AML-193 (cell line): ENCODE data around the gene ESRP2.

Experiments
- DNase-seq, 2 experiments: peaks; one replicate each; lab custom pipeline; 2025; lab: John Stamatoyannopoulos, UW

ESRP2 gene

DNA sequence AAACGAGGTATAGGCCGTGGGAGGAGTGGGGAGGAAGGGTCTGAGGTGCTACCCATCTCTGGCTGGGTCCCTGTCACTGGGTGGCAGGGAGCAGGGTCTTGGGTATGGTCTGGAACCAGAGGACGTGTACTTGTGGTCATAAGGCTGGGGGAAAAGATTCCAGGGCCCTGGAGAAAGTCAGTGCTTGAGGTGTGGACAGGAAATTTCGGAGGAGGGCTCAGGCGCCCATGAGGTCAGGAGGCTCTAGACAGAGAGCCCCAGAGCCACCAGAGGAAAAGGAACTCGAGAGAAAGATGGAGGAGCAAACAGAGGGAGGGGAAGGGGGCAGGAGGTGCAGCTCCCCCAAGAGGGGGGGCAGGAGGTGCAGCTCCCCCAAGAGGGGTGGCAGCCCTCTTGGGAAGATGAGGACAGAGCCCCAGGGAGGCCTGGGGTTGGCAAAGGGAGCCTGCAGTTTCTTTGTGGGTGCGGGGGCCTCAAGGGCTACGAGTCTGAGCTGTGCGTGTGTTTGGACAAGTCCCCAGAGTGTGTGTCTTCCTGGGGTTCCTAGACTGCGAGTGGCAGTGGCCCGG is 27.7 kb upstream of the ESRP2 start:
- DNase-seq, result no peak

DNA sequence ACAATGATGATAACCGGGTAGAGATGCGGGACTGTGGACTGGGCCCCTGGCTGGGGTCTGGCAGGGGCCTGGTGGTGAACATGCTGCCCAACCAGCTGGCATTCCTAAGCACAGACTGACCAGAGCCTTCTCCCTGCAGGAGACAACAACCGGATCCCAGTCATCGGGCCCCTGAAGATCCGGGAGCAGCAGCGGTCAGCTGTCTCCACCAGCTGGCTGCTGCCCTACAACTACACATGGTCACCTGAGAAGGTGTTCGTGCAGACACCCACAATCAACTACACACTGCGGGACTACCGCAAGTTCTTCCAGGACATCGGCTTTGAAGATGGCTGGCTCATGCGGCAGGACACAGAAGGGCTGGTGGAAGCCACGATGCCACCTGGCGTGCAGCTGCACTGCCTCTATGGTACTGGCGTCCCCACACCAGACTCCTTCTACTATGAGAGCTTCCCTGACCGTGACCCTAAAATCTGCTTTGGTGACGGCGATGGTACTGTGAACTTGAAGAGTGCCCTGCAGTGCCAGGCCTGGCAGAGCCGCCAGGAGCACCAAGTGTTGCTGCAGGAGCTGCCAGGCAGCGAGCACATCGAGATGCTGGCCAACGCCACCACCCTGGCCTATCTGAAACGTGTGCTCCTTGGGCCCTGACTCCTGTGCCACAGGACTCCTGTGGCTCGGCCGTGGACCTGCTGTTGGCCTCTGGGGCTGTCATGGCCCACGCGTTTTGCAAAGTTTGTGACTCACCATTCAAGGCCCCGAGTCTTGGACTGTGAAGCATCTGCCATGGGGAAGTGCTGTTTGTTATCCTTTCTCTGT is 23.3 kb upstream of the ESRP2 start:
- no peak for DNase-seq

DNA sequence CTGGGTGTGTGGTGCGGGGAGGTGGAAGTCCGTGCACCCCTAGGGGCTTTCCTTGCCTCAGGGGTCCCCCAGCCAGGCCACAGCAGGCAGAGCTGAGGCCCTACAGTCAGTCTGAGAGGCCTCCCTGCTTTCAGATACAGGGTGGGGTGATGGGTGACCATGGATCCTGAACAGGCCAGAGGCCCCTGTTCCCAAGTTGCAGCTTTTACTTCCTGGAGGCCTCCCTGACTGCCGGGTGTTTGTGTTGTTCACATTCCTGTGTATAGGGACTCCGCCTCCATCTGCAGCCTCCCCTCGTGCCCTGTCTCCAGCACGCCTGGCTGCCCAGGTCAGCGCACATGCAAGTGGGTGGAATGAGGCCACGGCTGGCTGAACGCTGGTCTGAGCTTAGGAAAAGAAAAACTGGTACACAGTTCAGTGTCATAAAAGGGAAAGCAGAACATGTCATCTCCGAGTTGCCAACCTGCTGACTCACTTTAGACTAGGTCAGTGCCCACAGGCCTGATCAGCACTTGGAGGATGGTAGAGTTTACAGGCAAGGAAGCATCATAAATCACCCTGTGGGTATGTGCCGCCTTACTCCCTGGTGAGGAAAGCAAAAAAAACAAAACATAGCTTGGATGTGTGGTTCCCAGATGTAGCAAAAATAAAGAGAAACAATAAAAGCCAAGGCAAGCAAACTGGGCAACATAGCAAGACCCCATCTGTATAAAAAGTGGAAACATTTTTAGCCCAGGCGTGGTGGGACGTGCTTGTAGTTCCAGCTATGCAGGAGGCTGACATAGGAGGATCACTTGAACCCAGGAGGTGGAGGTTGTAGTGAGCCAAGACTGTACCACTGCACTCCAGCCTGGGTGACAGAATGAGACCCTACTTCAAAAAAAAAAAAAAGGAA is 22.2 kb upstream of the ESRP2 start:
- peak in 1 of 2 experiments; percentile 12 for DNase-seq

DNA sequence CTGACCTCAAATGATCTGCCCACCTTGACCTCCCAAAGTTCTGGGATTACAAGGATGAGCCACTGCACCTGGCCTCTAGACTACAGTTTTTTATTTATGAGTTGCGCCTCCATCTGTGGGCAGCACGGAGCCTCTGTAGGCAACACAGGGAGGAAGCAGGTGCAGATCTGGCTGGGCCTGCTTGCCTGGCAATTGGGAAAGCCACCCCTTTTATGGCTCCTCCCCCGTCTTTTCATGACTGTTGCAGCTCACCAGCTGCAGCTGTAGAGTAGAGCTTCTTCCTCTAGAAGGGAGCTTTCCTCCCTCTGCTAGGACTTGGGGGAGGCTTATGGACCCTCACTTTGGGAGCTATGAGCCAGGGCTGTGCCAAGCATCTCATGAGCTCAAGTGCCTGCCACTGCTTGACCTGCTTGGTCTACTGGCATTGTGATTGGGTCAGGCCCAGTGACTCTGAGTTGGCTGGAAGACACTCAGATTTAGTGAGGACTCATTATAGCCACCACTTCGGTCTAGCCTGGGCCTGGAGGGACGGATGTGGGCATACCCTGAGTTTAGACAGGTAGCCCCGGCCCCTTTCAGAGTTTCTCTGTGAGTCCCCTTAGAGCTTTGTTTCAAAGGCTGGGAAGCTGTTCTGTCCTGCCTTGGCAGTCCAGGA is 21.5 kb upstream of the ESRP2 start:
- peak; percentile 71 to 83 for DNase-seq

DNA sequence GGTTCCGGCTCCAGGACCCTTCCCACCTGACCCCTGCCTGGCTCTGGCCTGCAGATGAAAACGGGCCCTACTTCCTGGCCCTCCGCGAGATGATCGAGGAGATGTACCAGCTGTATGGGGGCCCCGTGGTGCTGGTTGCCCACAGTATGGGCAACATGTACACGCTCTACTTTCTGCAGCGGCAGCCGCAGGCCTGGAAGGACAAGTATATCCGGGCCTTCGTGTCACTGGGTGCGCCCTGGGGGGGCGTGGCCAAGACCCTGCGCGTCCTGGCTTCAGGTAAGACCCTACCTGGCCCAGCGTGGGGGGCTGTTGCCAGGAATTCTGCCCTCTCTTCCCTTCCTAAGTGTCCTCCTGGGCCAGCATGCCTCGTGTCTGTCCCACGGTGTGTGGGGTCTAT is 19.8 kb upstream of the ESRP2 start:
- no peak for DNase-seq

DNA sequence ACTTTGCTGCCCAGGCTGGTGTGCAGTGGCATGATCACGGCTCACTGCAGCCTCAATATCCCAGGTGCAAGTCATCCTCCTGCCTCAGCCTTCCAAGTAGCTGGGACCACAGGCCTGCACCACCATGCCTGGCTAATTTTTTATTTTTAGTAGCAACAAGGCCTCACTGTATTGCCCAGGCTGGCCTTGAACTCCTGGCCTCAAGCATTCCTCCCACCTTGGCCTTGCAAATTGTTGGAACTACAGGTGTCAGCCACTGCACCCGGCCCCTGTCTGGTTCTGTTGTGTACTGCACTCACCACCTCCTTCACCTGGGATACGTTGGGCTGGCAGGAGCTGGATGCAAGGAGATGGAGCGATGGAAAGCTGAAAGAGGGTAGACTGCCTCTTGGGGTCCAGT is 17.8 kb upstream of the ESRP2 start:
- no peak for DNase-seq

DNA sequence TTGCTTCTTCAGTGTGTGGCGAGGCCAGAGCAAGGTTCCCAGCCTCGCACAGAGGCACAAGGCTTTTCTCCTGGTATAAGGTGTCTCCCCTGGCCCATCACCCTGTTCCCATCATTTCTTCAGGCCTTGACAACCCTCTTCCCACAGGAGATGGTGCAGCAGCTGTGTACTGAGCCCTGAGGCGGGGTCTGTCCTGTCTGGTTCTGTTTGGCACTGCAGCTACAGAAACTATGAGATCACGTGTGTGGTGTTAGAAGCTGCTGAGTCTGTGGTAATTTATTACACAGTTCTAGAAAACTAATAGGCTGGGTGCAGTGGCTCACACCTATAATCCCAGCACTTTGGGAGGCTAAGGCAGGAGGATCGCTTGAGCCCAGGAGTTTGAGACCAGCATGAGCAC is 16.5 kb upstream of the ESRP2 start:
- DNase-seq, result no peak

DNA sequence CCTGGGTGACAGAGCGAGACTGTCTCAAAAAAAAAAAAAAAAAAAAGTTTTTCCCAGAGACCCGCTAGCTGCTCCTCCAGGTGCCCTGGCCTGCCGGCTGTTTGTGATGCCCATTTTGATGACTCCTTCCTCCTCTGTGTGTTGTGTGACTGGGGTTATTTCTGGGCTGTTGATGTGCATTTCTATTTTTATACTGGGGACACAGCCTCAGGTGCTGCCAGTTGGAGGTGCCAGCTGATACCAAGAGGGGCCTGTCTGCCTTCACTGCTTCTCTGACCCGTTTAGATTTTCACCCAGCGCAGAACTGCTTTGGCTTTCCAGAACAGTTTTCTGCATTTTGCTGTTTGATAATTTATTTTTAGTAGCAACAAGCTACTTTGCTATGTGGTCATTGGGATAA is 15.9 kb upstream of the ESRP2 start:
- DNase-seq, result no peak

DNA sequence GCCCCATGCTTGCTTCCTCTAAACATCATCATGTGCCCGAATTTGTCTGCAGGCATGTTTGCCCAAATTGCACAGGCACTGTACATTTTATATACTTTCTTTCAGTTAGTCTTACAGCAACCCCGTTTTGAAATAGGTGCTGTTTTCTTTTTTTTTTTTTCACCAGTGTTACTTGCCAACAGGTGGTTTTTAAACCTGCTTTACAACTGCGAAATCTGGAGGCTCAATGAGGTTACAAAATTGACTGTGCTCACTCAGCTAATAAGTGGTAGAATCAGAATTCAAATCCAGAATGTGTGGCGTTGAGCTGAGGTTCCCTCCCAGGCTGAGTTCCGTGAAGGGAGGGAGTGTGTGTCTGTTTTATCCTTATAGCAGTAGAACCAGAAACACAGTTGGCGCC is 15.0 kb upstream of the ESRP2 start:
- DNase-seq, result no peak

DNA sequence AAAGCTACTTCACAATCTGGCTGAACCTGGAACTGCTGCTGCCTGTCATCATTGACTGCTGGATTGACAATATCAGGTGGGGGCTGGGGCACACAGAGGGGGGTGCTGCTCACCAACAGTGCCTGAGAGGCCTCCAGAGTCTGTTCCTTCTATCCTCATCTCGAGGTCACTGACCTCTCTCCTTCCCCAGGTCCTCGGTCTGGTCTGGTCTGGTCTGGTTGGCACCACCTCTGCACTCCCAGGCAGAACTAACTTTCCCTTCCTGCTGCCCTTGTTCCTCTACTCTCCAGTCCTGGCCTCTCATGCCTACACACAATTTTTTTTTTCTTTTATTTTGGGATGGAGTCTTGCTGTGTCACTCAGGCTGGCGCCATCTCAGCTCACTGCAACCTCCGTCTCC is 13.4 kb upstream of the ESRP2 start:
- no peak for DNase-seq

DNA sequence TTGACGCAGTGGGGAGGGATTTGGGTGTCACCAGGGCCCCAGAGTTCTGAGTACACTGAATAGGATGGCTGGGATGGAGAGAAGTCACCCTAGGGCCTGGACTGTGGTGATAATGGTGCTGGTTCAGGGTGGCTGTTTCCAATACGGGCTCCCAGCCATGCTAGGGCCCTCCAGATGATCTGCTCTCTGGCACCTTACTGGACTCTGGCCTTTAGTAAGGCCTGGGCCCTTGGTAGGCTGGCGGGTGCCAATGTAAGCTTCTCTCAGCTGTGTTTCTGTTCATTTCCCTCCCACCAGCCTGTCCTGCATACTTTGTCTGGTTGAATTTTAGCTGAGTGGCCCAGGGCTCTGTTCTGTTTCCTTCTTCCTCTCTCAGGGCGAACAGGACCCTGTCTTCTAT is 12.0 kb upstream of the ESRP2 start:
- DNase-seq, result no peak

DNA sequence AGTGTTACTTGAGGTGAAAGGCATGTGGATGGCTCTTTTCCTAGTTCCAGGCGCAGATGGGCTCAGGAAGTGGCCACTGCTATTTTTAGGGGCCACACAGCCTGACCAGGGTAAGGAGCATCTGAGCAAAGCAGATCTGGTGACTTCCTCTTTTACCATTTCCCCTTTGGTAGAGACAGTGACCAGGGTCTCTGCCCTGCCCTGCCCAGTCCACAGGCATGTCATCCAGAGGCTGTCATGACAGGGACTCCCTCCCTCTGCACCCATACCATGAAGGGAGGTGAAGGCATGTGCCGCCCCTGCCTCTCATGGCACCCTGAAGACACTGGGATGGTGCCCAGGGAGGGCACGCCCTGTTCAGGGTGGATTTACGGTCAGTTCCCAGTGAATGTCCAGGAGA is 11.5 kb upstream of the ESRP2 start:
- peak; percentile 45 to 48 for DNase-seq

DNA sequence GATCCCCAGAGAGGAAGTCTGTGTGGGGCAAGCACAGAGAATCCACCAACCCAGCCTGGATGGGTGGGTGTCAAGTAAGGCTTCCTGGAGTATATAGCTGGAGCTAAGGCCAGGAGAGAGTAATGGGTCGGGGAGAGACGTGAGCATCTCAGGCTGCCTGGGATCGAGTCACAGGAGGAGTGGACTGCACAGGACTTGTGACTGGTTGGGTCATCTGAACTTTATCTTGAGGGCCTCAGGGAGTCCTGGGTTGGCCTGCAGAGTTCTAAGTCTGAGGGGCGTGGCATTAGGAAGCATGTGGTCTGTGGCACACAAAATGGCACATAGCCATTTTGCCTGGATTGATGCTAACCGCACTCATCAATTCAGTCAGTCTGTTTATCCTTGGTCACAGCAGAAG is 10.7 kb upstream of the ESRP2 start:
- DNase-seq, result no peak

DNA sequence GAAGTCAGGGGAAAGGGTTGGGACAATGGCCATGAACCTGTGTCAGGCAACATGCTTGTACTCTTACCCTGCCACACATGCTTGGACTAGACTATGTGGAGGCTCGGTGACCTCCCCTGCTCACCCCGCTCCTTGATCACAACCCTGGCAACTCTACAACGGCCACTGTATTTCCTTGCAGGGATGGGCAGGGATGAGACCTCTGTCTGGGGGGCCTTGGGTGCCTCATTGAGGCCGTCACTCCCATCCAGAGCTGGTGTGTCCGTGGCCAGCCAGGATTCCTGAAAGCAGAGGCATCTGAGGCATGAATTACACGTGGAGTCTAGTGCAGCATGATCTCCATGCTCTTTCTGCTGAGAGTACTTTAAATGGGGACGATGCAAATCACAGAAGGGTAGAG is 10.2 kb upstream of the ESRP2 start:
- no peak for DNase-seq

DNA sequence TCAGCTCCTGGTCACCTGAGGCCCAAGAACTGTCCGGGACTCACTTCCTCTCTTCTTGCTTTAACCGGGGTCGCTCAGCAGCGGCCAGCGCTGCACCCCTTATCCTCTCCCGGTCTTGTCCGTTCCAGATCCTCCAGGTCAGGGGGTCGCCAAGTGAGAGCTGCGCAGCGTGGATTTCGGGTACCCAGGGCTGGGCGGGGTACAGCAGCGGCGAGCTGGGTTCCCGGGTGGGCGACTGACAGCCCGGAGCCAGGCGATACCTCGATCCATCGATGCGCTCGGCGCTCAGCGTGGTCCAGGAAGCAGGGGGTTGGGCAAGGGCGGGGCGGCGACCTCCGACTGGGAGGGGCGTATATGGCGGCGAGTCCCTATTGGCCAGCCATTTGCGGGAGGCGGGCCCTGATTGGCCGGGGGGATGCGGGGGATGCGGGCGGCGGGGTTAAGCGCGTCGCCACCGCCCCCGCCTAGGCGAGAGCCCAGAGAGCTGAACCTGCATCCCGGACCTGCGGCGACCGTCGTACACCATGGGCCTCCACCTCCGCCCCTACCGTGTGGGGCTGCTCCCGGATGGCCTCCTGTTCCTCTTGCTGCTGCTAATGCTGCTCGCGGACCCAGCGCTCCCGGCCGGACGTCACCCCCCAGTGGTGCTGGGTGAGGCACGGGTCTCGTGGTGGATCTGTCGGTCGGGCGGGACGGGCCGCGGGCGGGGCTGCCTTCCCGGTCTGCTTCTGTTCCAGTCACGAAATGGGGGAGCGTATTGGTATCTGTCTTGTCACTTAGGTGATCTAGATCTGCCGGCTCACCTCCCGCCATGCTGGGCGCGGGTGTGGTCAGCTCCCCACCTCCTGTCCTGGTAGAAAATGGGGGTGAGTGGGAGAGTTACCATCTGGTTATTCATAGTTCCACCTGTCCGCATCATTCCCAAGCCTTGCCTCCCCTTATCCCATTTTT is 9.3 kb upstream of the ESRP2 start, which contains the start of gene PLA2G15:
PLA2G15 (plus strand) TSS at position 471 of the 951 bp plus-strand sequence; CDS start at position 525, 54 bp downstream.
- DNase-seq, result peak; percentile 77 to 78

DNA sequence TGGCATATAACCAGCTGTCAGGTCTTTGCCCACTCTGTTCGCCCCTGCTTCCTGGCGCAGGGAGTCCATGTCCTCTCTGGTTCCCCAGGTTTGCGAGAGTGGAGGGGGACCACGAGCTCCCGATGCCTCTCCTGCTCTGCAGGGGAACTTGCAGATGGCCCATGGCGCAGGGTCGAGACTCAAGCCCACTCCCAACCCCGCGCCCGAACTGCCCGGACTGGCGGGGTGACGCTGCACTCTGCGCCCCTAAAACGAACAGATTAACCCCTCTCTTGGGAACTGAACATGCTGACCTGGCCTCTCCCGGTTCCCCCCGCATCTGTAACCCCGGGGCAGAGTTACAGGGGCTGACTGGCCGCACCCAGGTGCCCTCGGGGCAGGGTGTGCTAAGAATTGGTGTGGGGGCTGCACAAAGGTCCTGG is 8.6 kb upstream of the ESRP2 start:
- DNase-seq, result no peak

DNA sequence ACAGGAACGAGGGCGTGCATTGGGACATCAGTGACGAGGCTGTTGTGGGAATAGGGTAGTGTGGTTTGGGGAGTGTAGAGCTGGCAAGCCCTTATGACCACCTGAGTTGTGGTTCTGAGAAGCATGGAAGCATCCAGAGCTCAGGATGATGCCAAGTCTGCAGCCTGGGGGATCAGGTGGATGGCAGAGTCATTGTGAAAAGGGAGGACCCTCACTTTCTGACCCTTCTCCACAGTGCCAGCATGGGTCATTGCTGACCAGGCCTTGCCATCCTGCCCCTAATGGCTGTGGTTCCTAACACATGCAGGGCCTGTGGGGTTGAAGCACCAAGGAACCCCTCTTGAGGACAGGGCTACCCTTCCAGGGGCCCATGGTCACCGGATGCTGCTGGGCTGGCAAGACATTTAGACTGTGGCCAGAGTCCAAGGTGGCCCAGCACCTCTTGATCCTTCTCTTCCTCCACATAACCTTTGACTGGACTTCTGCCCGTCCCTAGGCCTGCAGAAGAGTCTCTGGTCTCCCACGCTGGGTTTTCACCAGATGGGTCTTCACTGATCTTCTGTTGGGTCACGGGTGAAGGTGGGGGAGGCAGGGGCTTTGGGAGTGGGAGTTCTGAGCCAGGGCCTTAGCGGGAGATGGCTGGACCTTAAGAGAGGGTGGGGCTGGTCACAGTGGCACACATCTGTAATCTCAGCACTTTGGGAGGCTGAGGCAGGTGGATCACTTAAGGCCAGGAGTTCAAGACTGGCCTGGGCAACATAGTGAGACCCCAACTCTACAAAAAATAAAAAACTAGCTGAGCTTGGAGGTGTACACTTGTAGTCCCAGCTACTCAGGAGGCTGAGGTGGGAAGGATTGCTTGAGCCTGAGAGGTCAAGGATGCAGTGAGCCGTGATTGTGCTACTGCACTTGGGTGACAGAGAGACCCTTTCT is 7.3 kb upstream of the ESRP2 start:
- no peak for DNase-seq

DNA sequence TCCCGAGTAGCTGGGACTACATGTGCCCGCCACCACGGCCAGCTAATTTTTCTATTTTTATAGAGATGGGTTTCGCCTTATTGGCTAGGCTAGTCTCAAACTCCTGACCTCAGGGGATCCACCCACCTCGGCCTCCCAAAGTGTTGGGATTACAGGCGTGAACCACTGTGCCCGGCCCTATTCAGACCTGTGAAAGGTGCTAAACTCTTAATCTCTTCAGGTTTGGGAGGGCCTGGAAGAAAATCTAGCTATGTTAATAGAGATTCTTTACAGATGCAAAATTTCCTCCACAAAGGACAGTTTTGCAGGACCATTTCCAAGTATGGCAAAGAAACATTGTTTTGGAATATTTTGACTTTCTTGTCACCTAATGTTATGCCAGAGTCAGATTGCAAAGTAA is 6.2 kb upstream of the ESRP2 start:
- DNase-seq, result no peak

DNA sequence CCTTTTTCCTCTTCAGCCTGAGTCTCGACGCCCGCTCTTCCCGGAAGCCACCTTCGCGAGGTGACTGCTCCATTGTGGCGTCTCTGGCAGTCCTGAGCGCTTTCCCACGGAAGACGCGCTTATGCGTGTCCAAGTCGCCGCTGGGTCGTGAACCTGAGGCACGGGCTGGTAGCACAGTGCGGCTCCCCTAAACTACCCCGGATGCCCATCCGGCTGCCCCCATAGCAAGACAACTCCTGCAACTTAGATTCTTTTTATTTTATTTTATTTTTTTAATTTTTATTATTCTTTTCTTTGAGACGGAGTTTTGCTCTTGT is 2.1 kb upstream of the ESRP2 start:
- DNase-seq, result no peak
